GM23338 (cell line): Measurements from ENCODE around the gene SSNA1. TPM values are rescaled to one million over a fixed set of nuclear protein-coding genes. Genes with fewer than 3 reads are reported as not detected.

Experiments used
- ATAC-seq: fragments of 200-7000 bp; cut with Tn5 transposase; 3 replicates; pipeline ENCODE4 v1.9.1; 2020
- DNase-seq: peaks from one replicate; pipeline ENCODE4 v3.0.0-alpha.2; 2015; ENCODE audit warnings: low spot score
- H2AFZ ChIP-seq: fragments of 200-600 bp; sonication (generic); 2 replicates; pipeline ENCODE4 v1.8.0; 2016; ENCODE audit warnings: antibody characterized with exemption, mild to moderate bottlenecking, moderate library complexity
- H3F3A ChIP-seq: fragments of 200-600 bp; sonication (generic); replicated peaks from 2 replicates; pipeline ENCODE4 v1.8.0; 2017; ENCODE audit warnings: antibody characterized with exemption, mixed run types, low read depth
- H3K27ac ChIP-seq: fragments of 200-600 bp; sonication (generic); 2 replicates; pipeline ENCODE4 v1.6.1; 2016; ENCODE audit warnings: low read depth
- H3K27me3 ChIP-seq: fragments of 200-600 bp; sonication (generic); 2 replicates; pipeline ENCODE4 v1.8.0; 2016; ENCODE audit warnings: mild to moderate bottlenecking, mixed run types, moderate library complexity; ENCODE audit not compliant: insufficient read depth
- H3K36me3 ChIP-seq: fragments of 200-600 bp; sonication (generic); 2 replicates; pipeline ENCODE4 v1.8.0; 2016; ENCODE audit warnings: mild to moderate bottlenecking; ENCODE audit not compliant: insufficient read depth
- H3K4me1 ChIP-seq: fragments of 200-600 bp; sonication (generic); 2 replicates; pipeline ENCODE4 v1.8.0; 2016; ENCODE audit warnings: mild to moderate bottlenecking, moderate library complexity; ENCODE audit not compliant: insufficient read depth
- H3K4me2 ChIP-seq: fragments of 200-600 bp; sonication (generic); 2 replicates; pipeline ENCODE4 v1.7.1; 2017; ENCODE audit warnings: mixed run types
- H3K4me3 ChIP-seq: fragments of 200-600 bp; sonication (generic); 2 replicates; pipeline ENCODE4 v1.6.1; 2016; ENCODE audit warnings: mixed run types
- H3K79me2 ChIP-seq: fragments of 200-600 bp; sonication (generic); replicated peaks from 2 replicates; pipeline ENCODE4 v1.8.0; 2017; ENCODE audit warnings: mild to moderate bottlenecking; ENCODE audit not compliant: insufficient read depth
- H3K9me2 ChIP-seq: fragments of 200-600 bp; sonication (generic); 2 replicates; pipeline ENCODE4 v1.8.0; 2017; ENCODE audit not compliant: insufficient read depth
- H4K20me1 ChIP-seq: fragments of 200-600 bp; sonication (generic); replicated peaks from 2 replicates; pipeline ENCODE4 v1.8.0; 2017; ENCODE audit warnings: mild to moderate bottlenecking; ENCODE audit not compliant: insufficient read depth
- H3K27ac Mint-ChIP-seq: 2 replicates; pipeline ENCODE4 v1.8.0; 2020; ENCODE audit warnings: inconsistent platforms, mild to moderate bottlenecking, moderate library complexity, mixed read lengths
- H3K27me3 Mint-ChIP-seq: 3 replicates; pipeline ENCODE4 v1.8.0; 2022; ENCODE audit warnings: low read depth, mild to moderate bottlenecking, moderate library complexity, mixed read lengths, inconsistent platforms; ENCODE audit not compliant: insufficient read depth, poor library complexity
- H3K36me3 Mint-ChIP-seq: 3 replicates; pipeline ENCODE4 v1.8.0; 2021; ENCODE audit warnings: low read depth, mild to moderate bottlenecking, inconsistent platforms, moderate library complexity, mixed read lengths
- H3K4me1 Mint-ChIP-seq: 3 replicates; pipeline ENCODE4 v1.8.0; 2020; ENCODE audit warnings: mild to moderate bottlenecking, inconsistent platforms, mixed read lengths
- H3K4me3 Mint-ChIP-seq: 3 replicates; pipeline ENCODE4 v1.8.0; 2021; ENCODE audit warnings: moderate library complexity, mild to moderate bottlenecking, inconsistent platforms, mixed read lengths
- H3K9me3 Mint-ChIP-seq: 3 replicates; pipeline ENCODE4 v1.8.0; 2020; ENCODE audit warnings: moderate library complexity, mild to moderate bottlenecking, inconsistent platforms, mixed read lengths
- NANOG ChIP-seq: IDR thresholded peaks from 2 replicates; pipeline ENCODE4 v1.6.1; 2016; ENCODE audit warnings: antibody characterized with exemption, borderline replicate concordance
- POLR2AphosphoS5 ChIP-seq: IDR thresholded peaks from 2 replicates; pipeline ENCODE4 v1.6.1; 2016; ENCODE audit warnings: antibody characterized with exemption, low read depth
- ZNF114 ChIP-seq: fragments of 250-450 bp; sonication (Bioruptor Pico); IDR thresholded peaks from 2 replicates; pipeline ENCODE4 v1.5.0; 2020; ENCODE audit warnings: mild to moderate bottlenecking, moderate library complexity
- ZNF462 ChIP-seq: fragments of 250-450 bp; sonication (Bioruptor Pico); IDR thresholded peaks from 2 replicates; pipeline ENCODE4 v1.5.0; 2020; ENCODE audit warnings: mild to moderate bottlenecking, moderate library complexity
- polyA plus RNA-seq: library from polyadenylated mRNA; unstranded; fragments of >200 nt; fragmentation: Nextera tagmentation; extraction: Ambion mirVana; gene quantifications from 2 replicates; pipeline ENCODE4 v1.2.1, GENCODE V29; 2016
- total RNA-seq: library from RNA; depleted of rRNA; stranded (reverse); fragments of >200 nt; shearing (Covaris generic); gene quantifications from 2 replicates; pipeline ENCODE4 v1.2.3, GENCODE V29; 2014

The SSNA1 gene
- total and polyA plus RNA-seq, 2 experiments from 2014 or later: 132 to 154 TPM

GRCh38 chr9:137148242-137148641 is 40.2 kb upstream of the SSNA1 start (continued):
- TF ChIP-seq ZNF462 (CRISPR knock-in tag) (no peak), ZNF114 (CRISPR knock-in tag) (no peak)

GRCh38 chr9:137148661-137149060 is 39.8 kb upstream of the SSNA1 start:
- no peaks in the 10 kb centered on the region for H3K36me3 Mint-ChIP-seq
- H3K4me1 Mint-ChIP-seq: peaks cover 2% of the 10 kb centered on the region; the same call in 1 of the 3 replicates
- no peak overlapping the region; the same call in 2 of the 3 replicates for H3K4me3 Mint-ChIP-seq
- no peak overlapping the region for H3K27ac ChIP-seq
- no peak for TF ChIP-seq NANOG
- no peak for TF ChIP-seq ZNF462 (CRISPR knock-in tag)
- no peak for TF ChIP-seq POLR2AphosphoS5
- H4K20me1 ChIP-seq: no peaks in the 10 kb centered on the region; the same call in 1 of the 2 replicates
- H3K4me1 ChIP-seq: no peaks in the 10 kb centered on the region
- no peaks in the 10 kb centered on the region for H3K9me2 ChIP-seq
- H3K4me3 ChIP-seq: no peak overlapping the region
- no peaks in the 10 kb centered on the region for H3K27me3 ChIP-seq
- H3F3A ChIP-seq: peaks cover 19% of the 10 kb centered on the region
- H3K27me3 Mint-ChIP-seq: peaks cover 11% of the 10 kb centered on the region
- H3K4me2 ChIP-seq: no peak overlapping the region
- H3K27ac Mint-ChIP-seq: no peak overlapping the region
- no peaks in the 10 kb centered on the region for H3K36me3 ChIP-seq
- peaks cover 13% of the 10 kb centered on the region; the same call in 2 of the 3 replicates for H3K9me3 Mint-ChIP-seq
- DNase-seq: no peak
- H2AFZ ChIP-seq: no peak overlapping the region
- no peak; the same call in 2 of the 3 replicates for ATAC-seq
- no peaks in the 10 kb centered on the region for H3K79me2 ChIP-seq
